OCI-LY3 (cell line): ENCODE measurements around the gene DEPDC5.

Source experiments
- CTCF ChIP-seq: fragments of 200-600, 300-600 bp; sonication (generic); IDR thresholded peaks from 2 replicates; pipeline ENCODE4 v1.5.1; 2014; ENCODE audit warnings: antibody characterized with exemption, low read length, low read depth
- EZH2phosphoT487 ChIP-seq: fragments of 200-600 bp; shearing (Covaris generic); IDR thresholded peaks from 2 replicates; pipeline ENCODE4 v1.6.1; 2018; ENCODE audit warnings: antibody characterized with exemption, mixed run types, low read depth

- TF ChIP-seq CTCF, result no peak
- no peak for TF ChIP-seq EZH2phosphoT487
Measured at GRCh38 chr22:31732089-31732829, 21.6 kb upstream of the DEPDC5 start.
